GM19351 (cell line): ENCODE results near the gene TK2.
A peak's percentile ranks its signal among the peaks of the same experiment; 100 is the strongest.
"Not testable (repeated sequence)": the region's sequence is repeated elsewhere in the genome, so short reads cannot be mapped to it uniquely, and the experiment has no call there.

Source experiments
- ATAC-seq: cut with Tn5 transposase; IDR thresholded peaks from one replicate; pipeline ENCODE4 v1.9.1; 2021; ENCODE audit warnings: mild to moderate bottlenecking, moderate library complexity; ENCODE audit not compliant: unreplicated experiment

Gene TK2

DNA sequence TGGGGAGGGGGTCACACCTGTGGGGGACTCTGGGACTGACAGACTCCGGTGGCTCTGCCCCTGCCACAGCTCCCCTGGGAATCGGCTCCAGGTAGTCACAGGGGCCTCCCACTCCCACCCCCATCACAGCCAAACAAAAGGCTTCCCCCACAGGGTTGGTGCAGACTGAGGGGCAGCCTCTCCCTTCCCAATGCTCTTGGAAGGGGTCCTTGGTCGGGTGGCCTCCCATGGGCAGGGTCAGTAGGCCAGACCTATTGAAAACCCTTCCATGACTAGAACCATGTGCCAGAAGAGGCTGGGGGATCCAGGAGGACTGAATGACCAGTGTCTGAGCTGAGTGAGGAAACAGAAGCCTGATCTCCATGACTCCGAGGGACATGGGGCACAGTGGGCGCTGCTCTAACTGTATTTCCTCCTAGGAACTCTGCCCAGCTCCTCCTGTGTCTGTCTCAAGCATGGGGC lies 28.6 kb downstream of the TK2 start:
- no peak for ATAC-seq

DNA sequence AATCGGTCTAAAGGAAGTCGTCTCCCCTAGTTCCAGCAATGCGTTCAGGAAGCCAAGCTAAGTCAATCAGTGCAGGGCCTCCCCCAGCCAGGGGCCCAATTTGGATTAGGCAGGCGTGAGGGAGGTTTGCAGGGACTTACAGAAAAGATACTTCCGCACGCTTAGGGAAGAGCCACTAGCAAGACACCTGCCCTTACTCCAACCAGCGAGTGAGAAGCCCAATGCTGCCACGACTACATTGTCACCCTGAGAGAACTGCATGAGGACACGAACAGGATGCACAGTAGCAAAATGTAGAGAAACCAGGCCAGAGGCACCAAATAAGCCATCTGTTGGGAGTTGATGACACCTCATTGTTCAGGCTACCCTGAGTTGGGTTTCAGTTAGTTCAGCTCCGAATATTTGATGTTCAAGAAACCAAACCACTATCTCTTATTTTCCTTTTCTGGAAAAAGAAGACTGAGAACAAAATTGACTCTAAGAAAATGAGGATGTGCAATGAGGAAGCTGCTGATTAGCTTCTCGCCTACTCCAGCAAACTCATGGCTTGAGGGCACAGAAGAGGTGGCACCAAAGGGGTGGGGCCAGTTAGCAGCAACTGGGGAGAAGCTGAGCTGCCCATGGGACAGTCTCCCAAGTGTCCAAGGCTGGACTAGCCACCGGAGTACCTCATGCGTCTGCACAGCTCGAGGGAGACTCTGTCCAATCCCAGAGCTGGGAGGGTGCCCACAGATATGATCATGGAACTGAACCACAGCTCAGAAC lies 29.3 kb downstream of the TK2 start:
- ATAC-seq = no peak

DNA sequence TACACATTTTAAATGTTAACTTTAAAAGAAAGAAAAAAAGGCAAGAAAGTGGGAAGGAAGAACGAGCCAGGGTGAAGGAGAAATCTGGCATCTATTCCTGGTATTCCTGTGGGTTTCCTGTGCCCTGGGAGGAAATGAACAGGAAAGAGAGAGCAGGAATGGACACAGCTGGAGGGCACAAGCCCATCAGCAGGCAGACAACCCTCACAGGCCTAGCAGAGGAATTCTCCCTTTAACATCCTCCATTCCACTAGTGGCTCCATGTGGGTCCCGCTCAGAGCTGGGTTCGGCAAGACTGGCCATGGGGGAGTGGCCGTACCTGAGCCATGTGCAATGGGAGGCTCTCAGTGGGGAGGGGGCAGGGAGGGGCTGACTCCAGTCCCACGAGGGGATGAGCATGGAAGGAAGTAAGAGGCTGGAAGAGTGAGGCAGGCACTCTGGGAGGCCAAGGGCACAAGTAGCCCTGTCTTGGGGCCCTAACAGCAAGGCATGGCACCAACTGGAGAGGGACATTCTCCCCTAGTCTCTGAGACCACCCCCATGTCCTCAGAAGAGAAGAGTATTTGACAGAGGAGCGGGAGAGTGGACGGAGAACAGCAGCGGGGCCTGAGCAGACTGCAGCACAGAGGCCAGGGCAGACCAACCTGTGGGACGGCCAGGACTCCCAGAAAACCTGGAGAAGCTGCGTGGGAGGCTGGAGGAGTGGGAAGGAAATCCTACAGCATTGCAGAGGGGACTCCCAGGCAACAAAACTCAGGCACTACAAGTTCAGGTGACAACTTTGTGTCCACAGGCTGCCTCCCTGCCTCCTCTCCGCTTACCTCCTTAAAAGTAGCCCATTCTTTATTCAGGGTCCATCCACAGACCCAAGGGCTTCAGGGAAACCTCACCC lies 30.2 kb downstream of the TK2 start:
- no peak for ATAC-seq

DNA sequence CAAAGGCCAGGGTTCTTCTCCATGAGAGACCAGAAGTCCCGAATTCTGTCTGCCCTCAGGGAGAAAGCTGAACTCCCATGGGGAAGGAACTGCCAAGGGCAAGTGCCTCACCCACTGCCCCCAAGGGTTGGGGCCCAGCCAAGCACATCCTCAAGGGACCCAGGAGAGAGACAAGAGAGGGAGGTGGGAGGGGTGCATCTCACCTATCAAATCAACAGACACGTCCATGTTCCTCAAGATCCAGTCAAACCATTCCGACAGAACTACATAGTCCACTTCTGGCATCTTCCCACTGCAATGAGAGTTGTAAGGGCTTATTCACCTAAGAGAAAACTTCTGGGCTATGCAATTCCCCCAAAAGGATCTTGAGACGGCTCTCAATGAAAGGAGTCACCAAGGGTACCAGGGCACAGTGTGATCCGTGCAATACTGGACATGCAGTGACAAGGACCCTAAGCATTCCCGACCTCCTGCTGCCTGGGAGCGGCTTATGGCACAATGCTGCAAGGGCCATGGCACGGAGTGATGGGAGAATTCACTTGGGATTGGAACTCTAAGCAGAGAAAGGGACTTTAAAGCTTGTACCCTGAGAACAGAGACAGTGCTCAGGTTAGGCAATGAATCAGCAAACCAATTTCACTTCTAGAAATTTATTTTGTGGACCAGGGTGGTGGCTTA lies 32.2 kb downstream of the TK2 start:
- no peak for ATAC-seq

DNA sequence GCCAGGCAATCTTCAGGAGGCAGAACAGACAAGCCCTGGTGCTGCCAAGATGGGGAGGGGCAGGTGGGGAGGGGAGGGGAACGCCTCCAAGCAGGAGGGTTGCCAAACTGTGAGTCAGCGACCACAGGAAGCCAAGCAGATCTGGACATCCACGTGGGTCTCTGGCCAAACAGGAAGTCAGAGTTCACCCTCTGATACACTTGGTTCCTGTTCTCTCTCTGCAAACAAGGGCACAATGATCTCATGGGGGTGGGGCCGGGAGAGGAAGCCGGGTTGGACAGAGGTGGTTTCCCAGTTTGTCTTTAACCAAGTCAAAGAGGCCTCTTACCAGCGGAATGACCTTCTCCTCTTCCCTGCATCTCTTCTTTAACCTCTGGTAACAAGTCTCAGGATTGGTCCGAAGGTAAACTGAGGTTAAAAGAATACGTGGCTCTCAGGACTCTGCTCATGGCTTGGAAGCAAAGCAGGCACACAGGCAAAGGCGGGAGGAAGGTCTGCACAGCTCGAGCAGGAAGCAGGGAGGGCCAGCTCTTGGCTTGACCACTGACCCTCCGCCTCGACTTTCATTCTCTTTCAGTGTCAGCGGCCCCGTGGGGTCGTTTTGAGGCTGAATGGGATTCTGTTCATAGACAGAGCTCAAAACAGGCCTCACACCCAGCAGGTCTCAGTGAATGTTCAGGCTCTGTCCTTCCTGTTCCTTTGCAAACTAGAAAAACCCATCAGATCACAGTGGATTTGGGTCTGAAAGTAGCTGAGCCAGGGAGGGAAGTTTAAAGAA lies 32.9 kb downstream of the TK2 start:
- ATAC-seq = peak; percentile 96

DNA sequence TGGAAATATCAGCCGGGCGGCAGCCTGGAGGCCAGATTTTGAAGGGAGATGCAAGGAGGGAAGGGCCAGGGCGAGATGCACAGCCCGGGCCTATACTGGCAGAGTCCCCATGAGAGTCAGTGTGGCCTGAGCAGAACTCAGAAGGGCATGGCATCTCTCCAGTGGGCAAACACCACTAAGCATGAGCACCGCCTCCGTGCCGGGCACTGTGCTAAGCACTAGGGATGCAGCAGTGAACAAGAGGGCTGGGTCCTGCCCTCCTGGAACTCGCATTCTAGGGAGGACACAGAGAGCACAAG lies 33.5 kb downstream of the TK2 start:
- no peak for ATAC-seq

DNA sequence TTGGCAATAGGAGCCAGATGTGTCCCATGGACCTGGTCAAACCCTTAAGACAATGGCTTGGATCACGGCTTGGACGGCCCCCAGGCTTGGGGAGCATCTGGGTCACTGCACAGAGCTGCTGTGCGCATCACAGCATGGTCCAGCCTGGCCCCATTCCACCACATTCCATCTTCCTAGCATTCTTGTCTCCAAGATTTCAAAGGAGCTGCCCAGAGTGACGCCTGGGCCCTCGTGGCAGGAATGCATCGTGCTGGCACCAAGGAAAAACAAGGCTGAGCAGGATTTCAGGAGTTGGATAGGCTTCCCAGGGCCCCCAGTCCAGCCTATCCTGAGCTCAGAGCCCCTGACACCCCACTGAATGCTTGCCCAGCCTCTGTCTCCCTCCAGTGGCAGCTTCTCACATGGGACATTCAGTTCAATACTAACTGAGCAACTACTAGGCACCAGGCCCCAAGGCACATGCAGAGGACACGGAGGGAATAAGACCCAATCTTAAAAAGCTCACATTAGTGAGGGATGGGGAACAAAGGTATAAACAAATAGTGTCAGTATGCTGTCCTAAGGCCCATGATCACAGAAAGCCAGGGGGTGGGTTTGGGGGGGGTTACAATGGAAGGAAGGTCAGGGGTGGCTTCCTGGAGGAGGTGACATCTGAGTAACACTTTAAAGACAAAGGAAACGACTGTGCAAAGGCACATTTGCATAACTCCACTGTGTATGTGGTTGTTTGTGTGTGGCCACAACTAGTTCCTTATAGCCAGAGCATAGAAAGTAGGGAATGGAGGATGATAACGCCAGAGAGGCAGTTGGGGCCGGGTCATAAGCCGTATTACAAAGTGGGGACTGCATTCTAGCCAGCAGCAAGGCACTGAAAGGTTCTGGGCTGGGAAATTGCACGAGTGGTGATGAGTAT lies 34.1 kb downstream of the TK2 start:
- ATAC-seq = peak; percentile 19

DNA sequence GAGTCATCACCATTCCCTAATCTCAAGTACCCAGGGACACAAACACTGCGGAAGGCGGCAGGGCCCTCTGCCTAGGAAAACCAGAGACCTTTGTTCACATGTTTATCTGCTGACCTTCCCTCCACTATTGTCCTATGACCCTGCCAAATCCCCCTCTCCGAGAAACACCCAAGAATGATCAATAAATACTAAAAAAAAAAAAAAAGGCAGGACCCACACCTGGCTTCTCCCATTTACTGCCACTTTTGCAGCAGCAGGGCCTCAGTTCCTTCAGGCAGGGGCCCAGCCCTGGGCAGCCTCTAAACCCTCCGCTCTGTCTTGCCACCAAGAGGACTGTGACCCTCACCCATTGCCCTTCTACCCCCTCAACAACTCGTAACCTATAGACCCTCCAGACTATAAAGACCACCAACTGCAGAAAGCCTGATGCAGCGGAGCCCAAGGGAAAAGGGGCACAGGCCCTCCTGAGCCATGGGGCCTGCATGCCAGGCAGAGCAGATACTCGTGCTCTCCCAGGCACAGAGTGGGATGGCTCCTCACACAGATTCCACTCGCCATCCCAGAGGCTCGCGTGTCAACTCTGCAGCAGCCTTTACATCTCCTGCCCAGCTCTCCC lies 34.8 kb downstream of the TK2 start:
- ATAC-seq = not testable (repeated sequence)

DNA sequence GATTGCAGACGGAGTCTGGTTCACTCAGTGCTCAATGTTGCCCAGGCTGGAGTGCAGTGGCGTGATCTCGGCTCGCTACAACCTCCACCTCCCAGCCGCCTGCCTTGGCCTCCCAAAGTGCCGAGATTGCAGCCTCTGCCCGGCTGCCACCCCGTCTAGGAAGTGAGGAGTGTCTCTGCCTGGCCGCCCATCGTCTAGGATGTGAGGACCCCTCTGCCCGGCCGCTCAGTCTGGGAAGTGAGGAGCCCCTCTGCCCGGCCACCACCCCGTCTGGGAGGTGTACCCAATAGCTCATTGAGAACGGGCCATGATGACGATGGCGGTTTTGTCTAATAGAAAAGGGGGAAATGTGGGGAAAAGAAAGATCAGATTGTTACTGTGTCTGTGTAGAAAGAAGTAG lies 35.5 kb downstream of the TK2 start:
- ATAC-seq = not testable (repeated sequence)

DNA sequence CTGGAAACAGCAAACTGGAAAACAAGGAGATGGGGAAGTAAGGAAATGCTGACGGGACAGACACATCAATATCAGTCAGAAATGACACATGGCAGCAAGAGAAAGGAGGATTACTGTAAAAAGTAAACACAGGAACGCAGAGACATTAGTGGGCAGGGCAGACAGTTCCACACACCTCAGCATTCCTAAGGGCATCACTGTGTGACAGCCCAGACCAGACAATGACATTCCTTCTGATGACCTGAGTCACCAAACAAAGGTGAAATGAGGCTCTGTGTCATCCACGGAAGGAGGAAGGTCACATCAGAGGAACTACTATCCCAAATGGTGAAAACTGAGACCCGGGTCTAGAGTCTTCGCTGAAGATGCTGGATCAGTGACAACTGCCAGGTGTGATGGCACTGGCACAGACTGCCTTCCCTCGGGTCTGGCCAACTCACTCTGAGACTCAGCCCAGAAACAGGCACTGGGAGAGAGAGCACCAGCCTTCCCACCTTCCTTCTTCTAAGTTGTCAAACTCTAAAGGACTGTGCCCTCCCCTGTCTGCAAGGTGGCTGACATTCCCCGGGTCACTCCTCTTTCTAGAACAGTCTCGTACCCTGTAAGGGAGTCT lies 36.7 kb downstream of the TK2 start:
- ATAC-seq = no peak

DNA sequence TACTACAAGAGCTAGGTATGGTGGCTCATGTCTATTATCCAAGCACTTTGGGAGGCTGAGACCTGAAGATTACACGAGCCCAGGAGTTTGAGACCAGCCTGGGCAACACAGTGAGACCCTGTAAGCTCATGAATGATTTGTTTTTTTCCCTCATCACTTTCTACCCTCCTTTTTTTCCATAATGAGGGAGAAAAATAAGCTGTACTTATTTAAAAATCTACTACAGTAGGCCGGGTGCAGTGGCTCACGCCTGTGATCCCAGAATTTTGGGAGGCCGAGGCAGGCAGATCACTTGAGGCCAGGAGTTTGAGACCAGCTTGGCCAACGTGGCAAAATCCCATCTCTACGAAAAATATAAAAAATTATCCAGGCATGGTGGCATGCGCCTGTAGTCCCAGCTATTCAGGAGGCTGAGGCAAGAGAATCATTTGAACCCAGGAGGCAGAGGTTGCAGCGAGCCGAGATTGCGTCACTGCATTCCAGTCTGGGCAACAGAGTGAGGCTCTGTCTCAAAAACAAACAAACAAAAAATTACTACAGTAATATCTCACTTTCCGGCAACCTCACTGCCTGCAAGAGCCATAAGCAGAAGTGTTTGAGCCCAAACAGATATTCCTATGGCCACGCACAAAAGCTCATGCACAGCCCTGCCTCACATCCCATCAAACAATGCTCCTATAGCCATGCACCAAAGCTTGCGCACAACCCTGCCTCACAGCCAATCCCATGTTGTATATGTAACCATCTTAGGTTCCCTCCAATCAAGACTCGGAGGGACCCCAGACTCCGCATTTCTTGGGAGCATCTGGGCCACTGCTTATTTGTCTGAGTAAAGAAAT lies 37.4 kb downstream of the TK2 start:
- ATAC-seq = no peak

DNA sequence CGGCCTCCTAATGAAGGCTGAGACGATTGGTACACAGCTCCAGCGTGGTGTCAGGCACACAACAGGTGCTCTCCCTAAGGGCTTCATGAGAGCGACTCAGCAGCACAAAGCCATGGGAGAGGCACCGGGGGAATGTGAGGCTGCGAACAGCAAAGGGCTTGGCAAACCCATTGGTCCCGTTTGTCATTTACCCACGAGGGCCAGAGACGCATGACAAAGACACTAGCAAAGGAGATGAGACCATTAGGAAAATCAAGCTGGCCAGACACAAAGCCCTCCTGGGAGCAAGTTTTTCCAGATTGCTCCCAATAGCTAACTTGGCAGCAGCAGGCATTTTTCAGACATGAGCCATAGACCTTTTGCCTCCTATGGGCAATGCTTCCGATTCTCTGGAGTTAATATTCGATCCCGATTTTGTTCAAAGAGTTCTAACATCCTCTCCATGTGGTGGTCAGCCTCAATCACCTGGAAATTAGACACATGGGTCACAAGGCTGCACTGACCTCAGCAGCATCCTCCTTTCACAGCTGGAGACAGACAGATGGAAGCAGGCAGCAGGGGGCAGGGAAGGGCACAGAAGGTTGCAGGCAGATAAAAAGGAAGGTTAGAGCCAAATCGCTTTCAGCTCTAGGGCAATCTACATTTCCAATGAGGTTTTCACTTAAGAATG lies 38.2 kb downstream of the TK2 start:
- ATAC-seq = no peak

DNA sequence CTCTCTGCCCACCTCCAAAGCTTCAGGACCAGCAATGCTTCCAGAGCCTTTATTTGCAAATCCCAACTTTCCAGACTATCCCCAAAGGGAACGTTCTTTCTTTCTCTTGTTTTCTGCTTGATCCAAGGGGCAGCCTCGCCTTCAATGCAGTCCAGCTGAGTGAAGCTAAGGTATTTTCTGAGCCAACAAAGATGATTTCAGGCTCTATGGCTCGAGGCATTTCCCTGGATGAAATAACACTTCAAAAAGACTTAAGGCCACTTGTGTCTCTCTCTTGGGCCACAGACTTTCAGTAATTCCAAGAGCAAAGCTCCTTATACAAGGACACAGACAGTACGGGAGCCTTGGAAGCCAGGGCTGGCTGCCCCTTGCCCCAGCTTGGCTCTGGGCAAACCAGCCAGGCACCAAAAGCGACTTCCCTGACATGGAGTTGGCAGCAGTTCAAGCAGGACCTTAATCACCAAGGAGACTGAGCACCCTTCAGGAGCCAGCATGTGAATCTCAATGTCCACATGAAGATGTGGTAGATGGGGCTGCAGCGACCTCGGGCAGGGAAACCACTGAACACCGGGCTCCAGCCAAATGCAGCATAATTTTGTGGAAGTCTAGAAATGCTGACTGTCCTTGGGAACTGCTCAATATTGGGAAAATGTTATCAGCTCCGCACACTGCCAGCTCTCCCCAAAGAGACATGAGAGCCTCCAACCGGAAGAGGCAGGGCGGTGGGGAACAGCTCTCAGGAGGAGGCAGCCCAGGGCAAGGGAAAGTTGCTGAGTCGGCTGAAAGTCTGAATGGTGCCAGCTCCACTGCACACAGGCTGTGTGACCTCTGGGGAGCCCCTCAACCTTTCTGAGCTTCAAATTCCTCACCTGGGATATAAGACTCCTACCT lies 39.0 kb downstream of the TK2 start:
- ATAC-seq = no peak

DNA sequence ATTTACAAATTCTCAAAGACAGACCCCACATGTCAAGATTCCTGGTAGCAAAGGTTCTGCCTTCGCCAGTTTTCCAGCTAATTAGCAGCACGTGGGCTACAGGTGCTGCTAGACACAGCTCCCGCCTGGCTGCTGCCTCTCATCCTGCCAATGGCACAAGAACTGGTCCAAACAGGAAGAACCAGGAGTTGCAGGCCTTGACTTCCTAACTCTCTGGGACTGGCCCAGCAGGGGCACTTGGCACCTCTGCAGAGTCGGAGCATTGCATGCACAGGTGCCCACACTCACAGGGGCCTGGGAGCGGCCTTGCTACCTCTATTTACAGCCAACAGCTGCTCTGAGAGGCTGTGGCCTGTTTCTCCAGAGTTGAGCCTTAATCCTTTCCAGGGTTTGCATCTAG lies 39.6 kb downstream of the TK2 start:
- no peak for ATAC-seq

DNA sequence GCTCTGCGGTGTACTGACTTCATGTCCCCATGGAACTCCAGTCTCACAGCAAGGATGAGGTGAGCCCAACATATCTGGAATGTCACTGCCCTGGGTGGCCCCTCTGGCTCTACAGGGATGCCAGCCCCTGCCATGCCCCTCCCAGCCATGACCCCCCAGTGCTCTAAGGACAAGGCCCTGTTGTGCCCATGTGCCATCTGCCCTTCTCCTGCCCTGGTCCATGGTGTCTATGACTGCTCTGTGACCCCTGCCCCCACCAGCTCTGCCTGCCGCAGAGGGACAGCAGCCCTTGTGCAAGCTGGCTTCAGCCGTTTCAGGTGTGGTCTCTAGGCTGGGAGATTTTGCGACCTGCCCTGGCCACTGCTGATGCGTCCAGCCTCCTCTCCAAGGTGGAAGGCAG lies 40.3 kb downstream of the TK2 start:
- no peak for ATAC-seq

DNA sequence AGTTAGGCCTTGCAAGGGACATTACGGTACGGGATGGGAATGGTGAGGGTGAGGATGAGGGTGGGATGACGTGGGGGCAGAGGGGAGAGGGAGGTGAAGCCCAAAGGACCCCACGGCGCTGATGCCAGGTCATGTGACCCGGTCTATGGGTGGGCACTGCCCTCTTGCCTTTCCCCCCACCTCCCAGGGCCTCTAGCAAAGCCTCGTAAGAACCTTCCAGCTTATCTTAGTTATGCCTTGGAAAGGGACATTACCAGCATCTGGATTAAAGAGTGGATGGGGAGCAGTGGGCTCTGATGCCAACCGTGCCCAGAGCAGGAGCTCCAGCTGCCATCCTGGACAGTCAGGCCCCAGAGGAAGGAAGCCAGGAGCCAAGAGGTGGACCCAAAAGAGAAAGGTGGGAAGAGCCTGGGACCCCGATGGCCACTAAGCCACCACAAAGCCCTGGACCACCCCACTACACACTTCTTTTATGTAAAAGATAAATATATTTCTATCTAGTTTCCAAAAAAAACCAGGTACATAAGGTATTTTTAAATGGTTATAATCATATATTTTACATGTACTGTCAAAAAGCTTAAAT lies 40.9 kb downstream of the TK2 start:
- ATAC-seq = no peak
